HepG2 (cell line): ENCODE results near the gene NPPA. TPM values are rescaled to one million over a fixed set of nuclear protein-coding genes. Genes with fewer than 3 reads are reported as not detected.

Experiments
- AKNA ChIP-seq: sonication (generic); formaldehyde crosslinking; IDR thresholded peaks from 2 replicates; pipeline ENCODE4 v1.4.0; 2020; ENCODE audit warnings: missing genetic modification reagents, borderline replicate concordance
- CREB1 ChIP-seq, 2 experiments: fragments of 450-650 bp in 1 of 2; IDR thresholded peaks; 2 replicates each; pipeline ENCODE4 v1.6.1; 2016 to 2017; ENCODE audit warnings: control low read depth in 1 of 2, mild to moderate bottlenecking in 1 of 2, missing compliant biosample characterization in 1 of 2, missing genetic modification characterization in 1 of 2
- ELF3 ChIP-seq: IDR thresholded peaks from 2 replicates; pipeline ENCODE4 v1.6.1; 2016; ENCODE audit warnings: missing genetic modification reagents, missing compliant biosample characterization
- ELF4 ChIP-seq: sonication (generic); formaldehyde crosslinking; IDR thresholded peaks from 2 replicates; pipeline ENCODE4 v1.5.0; 2020; ENCODE audit warnings: missing genetic modification reagents, mild to moderate bottlenecking, moderate library complexity, borderline replicate concordance
- EP300 ChIP-seq, 3 experiments: sonication (generic) in 1 of 3; formaldehyde crosslinking in 1 of 3; IDR thresholded peaks; 2 replicates each; pipeline versions ENCODE4 v1.5.1 to v1.6.1; 2011 to 2020; ENCODE audit warnings: low read depth in 2 of 3, low read length in 2 of 3, borderline replicate concordance in 1 of 3, improper control_type of control experiment in 1 of 3, mild to moderate bottlenecking in 1 of 3, missing genetic modification reagents in 1 of 3, moderate library complexity in 1 of 3
- FOXK2 ChIP-seq: fragments of 450-650 bp; IDR thresholded peaks from 2 replicates; pipeline ENCODE4 v1.6.1; 2016
- GTF2F1 ChIP-seq: fragments of 150-350 bp; IDR thresholded peaks from 2 replicates; pipeline ENCODE4 v1.6.1; 2014; ENCODE audit warnings: low read length
- HNF4G ChIP-seq, 2 experiments: sonication (generic) in 1 of 2; formaldehyde crosslinking in 1 of 2; IDR thresholded peaks; 2 replicates each; pipeline versions ENCODE4 v1.4.0 to v1.6.1; 2011 to 2020; ENCODE audit warnings: borderline replicate concordance in 2 of 2, low read depth in 2 of 2, mild to moderate bottlenecking in 2 of 2, low read length in 1 of 2, missing genetic modification reagents in 1 of 2, moderate library complexity in 1 of 2
- MBNL3 ChIP-seq: fragments of 250-450 bp; sonication (Bioruptor Pico); conservative IDR thresholded peaks from 2 replicates; pipeline ENCODE4 v1.8.0; 2022; ENCODE audit warnings: mild to moderate bottlenecking, inconsistent platforms
- MIER3 ChIP-seq: IDR thresholded peaks from 2 replicates; pipeline ENCODE4 v1.6.1; 2016; ENCODE audit warnings: missing compliant biosample characterization, borderline replicate concordance
- MXI1 ChIP-seq: IDR thresholded peaks from 3 replicates; pipeline ENCODE4 v1.6.1; 2012; ENCODE audit warnings: low read depth, low read length, inconsistent platforms, borderline replicate concordance
- MYC ChIP-seq: sonication (generic); formaldehyde crosslinking; IDR thresholded peaks from 2 replicates; pipeline ENCODE4 v1.9.0; 2021; ENCODE audit warnings: missing genetic modification reagents, borderline replicate concordance
- NFKB2 ChIP-seq: sonication (generic); formaldehyde crosslinking; IDR thresholded peaks from 2 replicates; pipeline ENCODE4 v1.4.0; 2020; ENCODE audit warnings: missing genetic modification reagents, borderline replicate concordance
- RNF2 ChIP-seq: fragments of 450-650 bp; conservative IDR thresholded peaks from 2 replicates; pipeline ENCODE4 v1.6.1; 2016; ENCODE audit warnings: low read depth
- SAP130 ChIP-seq: IDR thresholded peaks from 2 replicates; pipeline ENCODE4 v1.6.1; 2016; ENCODE audit warnings: low read depth
- SRY ChIP-seq: sonication (generic); formaldehyde crosslinking; IDR thresholded peaks from 2 replicates; pipeline ENCODE4 v1.8.0; 2022; ENCODE audit warnings: mild to moderate bottlenecking, missing genetic modification reagents
- TSC22D2 ChIP-seq: sonication (generic); formaldehyde crosslinking; IDR thresholded peaks from 2 replicates; pipeline ENCODE4 v1.5.1; 2020; ENCODE audit warnings: missing genetic modification reagents, mild to moderate bottlenecking, borderline replicate concordance
- ZNF816 ChIP-seq: sonication (generic); formaldehyde crosslinking; IDR thresholded peaks from 2 replicates; pipeline ENCODE4 v1.8.0; 2022; ENCODE audit warnings: missing genetic modification reagents, mild to moderate bottlenecking, borderline replicate concordance
- ZSCAN12 ChIP-seq: sonication (generic); formaldehyde crosslinking; IDR thresholded peaks from 2 replicates; pipeline ENCODE4 v1.9.0; 2021; ENCODE audit warnings: mild to moderate bottlenecking, missing genetic modification reagents
- polyA plus RNA-seq, 8 experiments: library from polyadenylated mRNA; depleted of rRNA in 3 of 8; stranded (reverse) in 7 of 8; unstranded in 1 of 8; fragments of >200 nt; fragmentation: Illumina TruSeq in 4 of 8; extraction: Trizol in 4 of 8; gene quantifications; 2 replicates each; pipeline versions ENCODE4 v1.2.1 to v1.2.3, GENCODE V29; 2011 to 2016; ENCODE audit warnings: low read depth in 4 of 8, missing spikeins in 1 of 8, mixed read lengths in 1 of 8; ENCODE audit not compliant: insufficient read depth in 1 of 8
- total RNA-seq, 5 experiments: library from RNA; depleted of rRNA; stranded (reverse); fragments of >200 nt; fragmentation: Illumina TruSeq; extraction: Trizol; gene quantifications; 2 replicates each; pipeline ENCODE4 v1.2.3, GENCODE V29; 2016; ENCODE audit warnings: low read depth in 1 of 5
- TF ChIP-seq, protein P1 (sequence below): IDR thresholded peaks from 2 replicates; pipeline ENCODE4 v1.6.1; 2012; ENCODE audit warnings: low read length, improper control_type of control experiment

NPPA gene
- total and polyA plus RNA-seq, 2 of the 13 experiments (the other 11 are each of a cell fraction or from before 2014, with no cell fraction given) = not detected

DNA sequence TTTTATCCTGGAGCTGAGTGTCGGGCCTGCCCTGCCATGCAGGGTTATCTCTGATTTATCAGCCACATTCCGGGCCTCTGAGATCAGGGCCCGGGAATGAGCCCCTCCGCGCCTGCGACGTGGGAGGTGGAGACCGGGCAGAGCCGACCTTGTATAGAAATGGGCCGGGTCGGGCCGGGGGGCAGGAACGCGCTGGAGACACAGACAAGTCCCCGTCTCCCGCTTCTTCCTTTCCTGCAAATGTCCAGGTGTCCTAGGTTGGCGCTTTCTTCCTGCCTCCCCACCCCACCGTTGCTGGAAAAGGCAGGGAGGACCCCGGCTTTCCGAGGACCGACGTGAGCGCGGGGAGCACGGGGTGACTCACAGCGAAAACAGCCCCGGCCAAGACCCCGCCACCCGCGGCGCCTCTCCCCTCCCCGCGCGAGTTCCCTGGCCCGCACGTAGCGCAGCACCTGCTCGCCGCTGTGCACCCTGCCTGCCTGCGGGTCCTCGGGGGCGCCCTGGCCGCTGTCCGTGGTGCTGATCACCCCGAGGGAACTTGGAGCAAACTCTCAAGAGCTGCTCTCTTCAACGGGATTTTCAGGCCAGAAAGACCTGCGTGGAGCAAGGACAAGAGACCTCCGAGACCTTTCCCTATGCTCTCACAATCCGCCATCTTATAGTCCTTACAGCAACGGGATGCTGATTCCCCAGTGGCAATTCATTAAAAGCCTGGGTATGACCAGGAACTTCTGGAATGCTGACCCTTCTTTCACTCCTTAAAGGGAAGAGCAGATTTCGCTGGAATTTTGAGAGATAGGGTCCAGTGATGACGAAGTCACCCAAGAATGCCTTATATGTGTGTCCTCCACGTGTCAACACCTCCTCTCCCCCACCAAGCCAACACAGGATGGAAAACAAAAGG lies 11.6 kb upstream of the NPPA start (continued):
- TF ChIP-seq RNF2 = no peak
- peak; percentile 92; the same call in 2 of the 3 replicates for TF ChIP-seq MXI1
- TF ChIP-seq MIER3 (CRISPR knock-in tag) = peak; percentile 88
- peak; percentile 97 for TF ChIP-seq AKNA (CRISPR knock-in tag)
- TF ChIP-seq EP300 (IDR thresholded peaks at IDR 0.05; ENCODE audit: low read depth in 2 of 2, low read length in 2 of 2) = 0 out of 4 replicates have a peak, but pooled peaks of 1 of the 2 experiments have one; percentile 19
- no peak for TF ChIP-seq EP300 (CRISPR knock-in tag; IDR thresholded peaks at IDR 0.05; ENCODE audit: borderline replicate concordance)
- peak; percentile 83 for TF ChIP-seq ELF3 (CRISPR knock-in tag)
- peak; percentile 97 for TF ChIP-seq SAP130
- TF ChIP-seq FOXK2 = no peak
- TF ChIP-seq TSC22D2 = peak; percentile 99
- peak; percentile 78; the same call in 1 of the 2 replicates for TF ChIP-seq MYC
- TF ChIP-seq ZNF816 = peak; percentile 88; the same call in 1 of the 2 replicates
- TF ChIP-seq CREB1 (IDR thresholded peaks at IDR 0.05) = no peak
- TF ChIP-seq CREB1 (CRISPR knock-in tag; IDR thresholded peaks at IDR 0.05) = no peak
- TF ChIP-seq, protein P1, sequence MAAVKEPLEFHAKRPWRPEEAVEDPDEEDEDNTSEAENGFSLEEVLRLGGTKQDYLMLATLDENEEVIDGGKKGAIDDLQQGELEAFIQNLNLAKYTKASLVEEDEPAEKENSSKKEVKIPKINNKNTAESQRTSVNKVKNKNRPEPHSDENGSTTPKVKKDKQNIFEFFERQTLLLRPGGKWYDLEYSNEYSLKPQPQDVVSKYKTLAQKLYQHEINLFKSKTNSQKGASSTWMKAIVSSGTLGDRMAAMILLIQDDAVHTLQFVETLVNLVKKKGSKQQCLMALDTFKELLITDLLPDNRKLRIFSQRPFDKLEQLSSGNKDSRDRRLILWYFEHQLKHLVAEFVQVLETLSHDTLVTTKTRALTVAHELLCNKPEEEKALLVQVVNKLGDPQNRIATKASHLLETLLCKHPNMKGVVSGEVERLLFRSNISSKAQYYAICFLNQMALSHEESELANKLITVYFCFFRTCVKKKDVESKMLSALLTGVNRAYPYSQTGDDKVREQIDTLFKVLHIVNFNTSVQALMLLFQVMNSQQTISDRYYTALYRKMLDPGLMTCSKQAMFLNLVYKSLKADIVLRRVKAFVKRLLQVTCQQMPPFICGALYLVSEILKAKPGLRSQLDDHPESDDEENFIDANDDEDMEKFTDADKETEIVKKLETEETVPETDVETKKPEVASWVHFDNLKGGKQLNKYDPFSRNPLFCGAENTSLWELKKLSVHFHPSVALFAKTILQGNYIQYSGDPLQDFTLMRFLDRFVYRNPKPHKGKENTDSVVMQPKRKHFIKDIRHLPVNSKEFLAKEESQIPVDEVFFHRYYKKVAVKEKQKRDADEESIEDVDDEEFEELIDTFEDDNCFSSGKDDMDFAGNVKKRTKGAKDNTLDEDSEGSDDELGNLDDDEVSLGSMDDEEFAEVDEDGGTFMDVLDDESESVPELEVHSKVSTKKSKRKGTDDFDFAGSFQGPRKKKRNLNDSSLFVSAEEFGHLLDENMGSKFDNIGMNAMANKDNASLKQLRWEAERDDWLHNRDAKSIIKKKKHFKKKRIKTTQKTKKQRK = no peak
- TF ChIP-seq MBNL3 (CRISPR knock-in tag) = no peak
- no peak for TF ChIP-seq GTF2F1
- peak; percentile 99 for TF ChIP-seq NFKB2 (CRISPR knock-in tag)
- no peak for TF ChIP-seq ELF4 (CRISPR knock-in tag)
- TF ChIP-seq SRY (CRISPR knock-in tag) = peak; percentile 99; the same call in 1 of the 2 replicates
- peak; percentile 99 for TF ChIP-seq ZSCAN12 (CRISPR knock-in tag)
- no peak for TF ChIP-seq HNF4G (IDR thresholded peaks at IDR 0.05; ENCODE audit: borderline replicate concordance, low read depth, low read length)
- peak; percentile 65; the same call in 1 of the 2 replicates for TF ChIP-seq HNF4G (CRISPR knock-in tag; IDR thresholded peaks at IDR 0.05; ENCODE audit: borderline replicate concordance, low read depth)
